IMR-90 (cell line): ENCODE data around the gene ABCE1. TPM values are rescaled to one million over a fixed set of nuclear protein-coding genes. Genes with fewer than 3 reads are reported as not detected.

Source experiments
- ATAC-seq: fragments of 200-7000 bp; cut with Tn5 transposase; 2 replicates; pipeline ENCODE4 v1.9.1; 2020; ENCODE audit warnings: low read depth, mild to moderate bottlenecking, moderate library complexity
- BruUV-seq: library from RNA; stranded (reverse); fragments of 400-500 nt; replicated peaks from 2 replicates; lab custom pipeline; 2021; lab: Mats Ljungman, UMichigan
- CTCF ChIA-PET: fragments of 300-600 bp; formaldehyde crosslinking; extraction: SDS; loops from one replicate; lab custom pipeline; 2021; ENCODE audit warnings: antibody characterized with exemption; lab: Yijun Ruan, JAX
- POLR2A ChIA-PET: fragments of 300-600 bp; sonication (Branson Sonifier 250); formaldehyde crosslinking; loops from one replicate; lab custom pipeline; 2022; ENCODE audit warnings: antibody characterized with exemption; ENCODE audit not compliant: unreplicated experiment; lab: Charles Lee
- DNase-seq: peaks from one replicate; pipeline ENCODE4 v3.0.0; 2013
- H2AFZ ChIP-seq: replicated peaks from 2 replicates; pipeline ENCODE3; 2013; ENCODE audit warnings: low read length, mild to moderate bottlenecking; ENCODE audit not compliant: poor library complexity
- H2AK5ac ChIP-seq: 2 replicates; pipeline ENCODE4 v1.6.1; 2013; ENCODE audit warnings: low read depth, low read length, inconsistent platforms
- H2AK9ac ChIP-seq: replicated peaks from 2 replicates; pipeline ENCODE3; 2013; ENCODE audit warnings: mild to moderate bottlenecking, low read depth, low read length, moderate library complexity; ENCODE audit not compliant: poor library complexity
- H2BK120ac ChIP-seq: 2 replicates; pipeline ENCODE4 v1.6.1; 2013; ENCODE audit warnings: low read depth, low read length, inconsistent platforms
- H2BK15ac ChIP-seq: 3 replicates; pipeline ENCODE4 v1.6.1; 2013; ENCODE audit warnings: low read depth, low read length, inconsistent platforms
- H2BK20ac ChIP-seq: 2 replicates; pipeline ENCODE4 v1.6.1; 2013; ENCODE audit warnings: low read depth, mild to moderate bottlenecking, inconsistent platforms, low read length, moderate library complexity
- H2BK5ac ChIP-seq: 2 replicates; pipeline ENCODE4 v1.6.1; 2013; ENCODE audit warnings: mild to moderate bottlenecking, low read depth, low read length, inconsistent platforms; ENCODE audit not compliant: poor library complexity, severe bottlenecking
- H3K14ac ChIP-seq: replicated peaks from 2 replicates; pipeline ENCODE4 v1.6.1; 2013; ENCODE audit warnings: low read depth, low read length, inconsistent platforms
- H3K18ac ChIP-seq: 2 replicates; pipeline ENCODE4 v1.6.1; 2013; ENCODE audit warnings: low read depth, low read length, control low read depth
- H3K23ac ChIP-seq: 2 replicates; pipeline ENCODE4 v1.6.1; 2013; ENCODE audit warnings: low read depth, low read length, inconsistent platforms
- H3K27ac ChIP-seq: 2 replicates; pipeline ENCODE4 v1.5.1; 2013; ENCODE audit warnings: mild to moderate bottlenecking, control low read depth, low read length; ENCODE audit not compliant: insufficient read depth
- H3K27me3 ChIP-seq: 2 replicates; pipeline ENCODE4 v1.6.1; 2013; ENCODE audit warnings: low read length; ENCODE audit not compliant: control insufficient read depth, insufficient read depth
- H3K36me3 ChIP-seq: 2 replicates; pipeline ENCODE4 v1.6.1; 2013; ENCODE audit warnings: low read length, mixed read lengths; ENCODE audit not compliant: control insufficient read depth, insufficient read depth
- H3K4ac ChIP-seq: 2 replicates; pipeline ENCODE4 v1.6.1; 2013; ENCODE audit warnings: low read depth, low read length, inconsistent platforms
- H3K4me1 ChIP-seq: 2 replicates; pipeline ENCODE4 v1.6.1; 2013; ENCODE audit warnings: low read length, mixed read lengths; ENCODE audit not compliant: control insufficient read depth, insufficient read depth
- H3K4me2 ChIP-seq: 2 replicates; pipeline ENCODE4 v1.6.1; 2013; ENCODE audit warnings: low read depth, mild to moderate bottlenecking, control low read depth, low read length, moderate library complexity
- H3K4me3 ChIP-seq: 2 replicates; pipeline ENCODE4 v1.5.1; 2013; ENCODE audit warnings: low read depth, mild to moderate bottlenecking, control low read depth, low read length, moderate library complexity; ENCODE audit not compliant: insufficient read depth
- H3K56ac ChIP-seq: 2 replicates; pipeline ENCODE4 v1.6.1; 2013; ENCODE audit warnings: low read length, inconsistent platforms; ENCODE audit not compliant: insufficient read depth; ENCODE audit errors: extremely low read depth
- H3K79me1 ChIP-seq, 2 experiments: 2 replicates each; pipeline ENCODE4 v1.6.1; 2013; ENCODE audit warnings: low read length in 2 of 2, inconsistent platforms in 1 of 2, low read depth in 1 of 2
- H3K9ac ChIP-seq: 2 replicates; pipeline ENCODE4 v1.6.1; 2013; ENCODE audit warnings: low read depth, low read length, control low read depth
- H3K9me1 ChIP-seq: 2 replicates; pipeline ENCODE4 v1.6.1; 2013; ENCODE audit warnings: low read length, inconsistent platforms; ENCODE audit not compliant: insufficient read depth
- H3K9me3 ChIP-seq: 2 replicates; pipeline ENCODE4 v1.6.1; 2013; ENCODE audit warnings: low read length; ENCODE audit not compliant: control insufficient read depth, insufficient read depth
- H4K20me1 ChIP-seq: 2 replicates; pipeline ENCODE4 v1.6.1; 2013; ENCODE audit warnings: low read length, inconsistent platforms; ENCODE audit not compliant: insufficient read depth
- H4K5ac ChIP-seq: 2 replicates; pipeline ENCODE4 v1.6.1; 2013; ENCODE audit warnings: mild to moderate bottlenecking, low read depth, low read length, control low read depth
- H4K8ac ChIP-seq, 2 experiments: 2 replicates each; pipeline ENCODE4 v1.6.1; 2013; ENCODE audit warnings: low read depth in 2 of 2, low read length in 2 of 2, control low read depth in 1 of 2, inconsistent platforms in 1 of 2
- H4K91ac ChIP-seq: 2 replicates; pipeline ENCODE4 v1.6.1; 2013; ENCODE audit warnings: low read depth, low read length, inconsistent platforms; ENCODE audit not compliant: insufficient read depth
- BHLHE40 ChIP-seq: fragments of 150-350 bp; IDR thresholded peaks from 2 replicates; pipeline ENCODE4 v1.6.1; 2016; ENCODE audit warnings: mild to moderate bottlenecking, low read depth, low read length
- CEBPB ChIP-seq: IDR thresholded peaks from 2 replicates; pipeline ENCODE4 v1.6.1; 2012; ENCODE audit warnings: low read depth, low read length, improper control_type of control experiment
- CHD1 ChIP-seq: IDR thresholded peaks from 2 replicates; pipeline ENCODE4 v1.6.1; 2012; ENCODE audit warnings: low read depth, low read length, improper control_type of control experiment
- FOS ChIP-seq: fragments of 150-350 bp; IDR thresholded peaks from 2 replicates; pipeline ENCODE4 v1.6.1; 2016; ENCODE audit warnings: low read depth, low read length
- MAFK ChIP-seq: IDR thresholded peaks from 2 replicates; pipeline ENCODE4 v1.6.1; 2012; ENCODE audit warnings: low read depth, low read length, improper control_type of control experiment
- MAZ ChIP-seq: IDR thresholded peaks from 2 replicates; pipeline ENCODE4 v1.6.1; 2012; ENCODE audit warnings: low read depth, mild to moderate bottlenecking, low read length, improper control_type of control experiment, moderate library complexity, borderline replicate concordance
- MXI1 ChIP-seq: IDR thresholded peaks from 2 replicates; pipeline ENCODE4 v1.6.1; 2012; ENCODE audit warnings: low read depth, mild to moderate bottlenecking, low read length, moderate library complexity, borderline replicate concordance
- NFE2L2 ChIP-seq: fragments of 150-350 bp; IDR thresholded peaks from 2 replicates; pipeline ENCODE4 v1.6.1; 2016; ENCODE audit warnings: low read depth, mild to moderate bottlenecking, low read length
- POLR2A ChIP-seq: IDR thresholded peaks from 2 replicates; pipeline ENCODE4 v1.6.1; 2012; ENCODE audit warnings: mild to moderate bottlenecking, low read depth, low read length
- RAD21 ChIP-seq: IDR thresholded peaks from 2 replicates; pipeline ENCODE4 v1.6.1; 2012; ENCODE audit warnings: low read length, improper control_type of control experiment
- RCOR1 ChIP-seq: IDR thresholded peaks from 2 replicates; pipeline ENCODE4 v1.6.1; 2012; ENCODE audit warnings: mild to moderate bottlenecking, low read length, improper control_type of control experiment; ENCODE audit not compliant: insufficient replicate concordance
- RFX5 ChIP-seq: IDR thresholded peaks from 2 replicates; pipeline ENCODE4 v1.8.0; 2012; ENCODE audit warnings: low read depth, mild to moderate bottlenecking, low read length, moderate library complexity
- SMC3 ChIP-seq: fragments of 150-350 bp; IDR thresholded peaks from 2 replicates; pipeline ENCODE4 v1.6.1; 2016; ENCODE audit warnings: low read depth, mild to moderate bottlenecking, antibody characterized with exemption, low read length, moderate library complexity
- USF2 ChIP-seq: fragments of 150-350 bp; IDR thresholded peaks from 2 replicates; pipeline ENCODE4 v1.6.1; 2017; ENCODE audit warnings: mild to moderate bottlenecking, antibody characterized with exemption, low read length, low read depth
- WGBS, 2 experiments: methylation state at CpG; one replicate each; pipeline versions ENCODE4 v1.1.5 to v1.1.7; 2013; ENCODE audit warnings: missing lambda C conversion rate in 2 of 2; ENCODE audit not compliant: insufficient read length in 1 of 2; ENCODE audit errors: extremely low coverage in 2 of 2; 5-methylcytosine and 5-hydroxymethylcytosine counted together
- dilution Hi-C: fragments of 300-500 bp; cut with HindIII; formaldehyde crosslinking; loops from one replicate; pipeline ENCODE4 v1.14.3; 2018; ENCODE audit warnings: low sequenced_read_pairs; ENCODE audit not compliant: unreplicated experiment
- in situ Hi-C: fragments of 300-500 bp; cut with MboI; formaldehyde crosslinking; loops from 3 replicates; pipeline ENCODE4 v1.14.3; 2019; ENCODE audit warnings: low sequenced_read_pairs, inconsistent platforms, mixed read lengths
- intact Hi-C: fragments of 100-400 bp; cut with micrococcal nuclease; formaldehyde crosslinking; loops from 2 replicates; pipeline ENCODE4 v1.10.0; 2022
- polyA plus RNA-seq, 3 experiments: library from polyadenylated mRNA; depleted of rRNA; stranded (reverse); fragments of >200 nt; gene quantifications; 2 replicates each; pipeline ENCODE4 v1.2.3, GENCODE V29; 2012; ENCODE audit warnings: low replicate concordance in 1 of 3
- total RNA-seq: library from RNA; depleted of rRNA; stranded (reverse); fragments of >200 nt; gene quantifications from 2 replicates; pipeline ENCODE4 v1.2.3, GENCODE V29; 2012
- TF ChIP-seq, protein P1 (sequence below): fragments of 150-350 bp; IDR thresholded peaks from 2 replicates; pipeline ENCODE4 v1.6.1; 2016; ENCODE audit warnings: low read depth, mild to moderate bottlenecking, low read length, moderate library complexity, borderline replicate concordance
- TF ChIP-seq, protein P2 (sequence below): conservative IDR thresholded peaks from 2 replicates; pipeline ENCODE4 v1.5.1; 2012; ENCODE audit warnings: mild to moderate bottlenecking, low read depth, low read length, improper control_type of control experiment

Gene ABCE1
- total and polyA plus RNA-seq, 2 of the 4 experiments (the other 2 are of a cell fraction): 54.5 to 219 TPM

DNA sequence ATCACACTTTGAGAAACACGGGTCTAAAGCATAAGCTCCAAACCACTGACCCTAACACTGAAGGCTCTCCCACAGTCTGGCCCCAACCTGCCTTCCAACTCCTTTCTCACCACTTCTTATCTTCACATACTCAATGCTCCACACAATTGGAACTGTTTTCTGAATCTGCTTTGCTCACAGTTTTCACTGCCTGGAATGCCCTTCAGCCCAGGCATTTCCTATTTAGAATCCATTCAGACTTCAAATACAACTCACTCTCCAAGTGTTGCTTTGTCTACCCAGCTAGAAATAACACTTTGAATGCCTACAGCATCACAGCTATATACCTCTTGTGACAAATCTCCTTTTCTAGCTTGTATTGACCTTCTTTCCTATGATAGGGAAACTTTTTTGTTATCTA is 72.1 kb downstream of the ABCE1 start:
- Histone ChIP-seq H4K8ac (no peak overlapping the region), H4K20me1 (no peaks in the 10 kb centered on the region; the same call in none of the 2 replicates), H4K5ac (no peak overlapping the region), H3K4me3 (no peak overlapping the region), H2AK9ac (no peak overlapping the region), H2BK15ac (no peak overlapping the region), H2BK5ac (peak overlapping the region; percentile 21), H3K9me3 (no peaks in the 10 kb centered on the region), H2BK20ac (no peak overlapping the region), H3K36me3 (peaks cover 12% of the 10 kb centered on the region), H3K18ac (no peak overlapping the region), H3K4ac (no peak overlapping the region), H3K4me1 (peaks cover 6% of the 10 kb centered on the region), H2AFZ (no peak overlapping the region), H2AK5ac (no peak overlapping the region), H2BK120ac (no peak overlapping the region), H3K4me2 (0 out of 2 replicates have a peak overlapping the region, but pooled peaks have one; percentile 28), H3K9ac (no peak overlapping the region), H4K91ac (no peak overlapping the region), H3K79me1 (peaks cover 17 to 34% of the 10 kb centered on the region in 2 experiments), H3K14ac (no peak overlapping the region), H3K23ac (peak overlapping the region; percentile 18; the same call in 1 of the 2 replicates), H3K27ac (no peak overlapping the region), H3K27me3 (no peaks in the 10 kb centered on the region), H3K9me1 (peaks cover 8% of the 10 kb centered on the region; the same call in 1 of the 2 replicates), H3K56ac (no peak overlapping the region)
- in situ Hi-C loops: no loop called here
- ChIA-PET POLR2A (no interaction called here), CTCF (interaction anchor here (0.7 kb wide), 1 partner anchor 439 kb away, joined by 3 read pairs; no protein-coding TSS in a partner anchor)
- TF ChIP-seq MXI1 (no peak), MAZ (no peak), USF2 (no peak), BHLHE40 (no peak), POLR2A (no peak), SMC3 (no peak), RAD21 (no peak), CEBPB (no peak), FOS (no peak), RCOR1 (no peak), CHD1 (no peak), MAFK (no peak), NFE2L2 (no peak), RFX5 (no peak)
- TF ChIP-seq, protein P1, sequence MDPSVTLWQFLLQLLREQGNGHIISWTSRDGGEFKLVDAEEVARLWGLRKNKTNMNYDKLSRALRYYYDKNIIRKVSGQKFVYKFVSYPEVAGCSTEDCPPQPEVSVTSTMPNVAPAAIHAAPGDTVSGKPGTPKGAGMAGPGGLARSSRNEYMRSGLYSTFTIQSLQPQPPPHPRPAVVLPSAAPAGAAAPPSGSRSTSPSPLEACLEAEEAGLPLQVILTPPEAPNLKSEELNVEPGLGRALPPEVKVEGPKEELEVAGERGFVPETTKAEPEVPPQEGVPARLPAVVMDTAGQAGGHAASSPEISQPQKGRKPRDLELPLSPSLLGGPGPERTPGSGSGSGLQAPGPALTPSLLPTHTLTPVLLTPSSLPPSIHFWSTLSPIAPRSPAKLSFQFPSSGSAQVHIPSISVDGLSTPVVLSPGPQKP: no peak
- TF ChIP-seq, protein P2, sequence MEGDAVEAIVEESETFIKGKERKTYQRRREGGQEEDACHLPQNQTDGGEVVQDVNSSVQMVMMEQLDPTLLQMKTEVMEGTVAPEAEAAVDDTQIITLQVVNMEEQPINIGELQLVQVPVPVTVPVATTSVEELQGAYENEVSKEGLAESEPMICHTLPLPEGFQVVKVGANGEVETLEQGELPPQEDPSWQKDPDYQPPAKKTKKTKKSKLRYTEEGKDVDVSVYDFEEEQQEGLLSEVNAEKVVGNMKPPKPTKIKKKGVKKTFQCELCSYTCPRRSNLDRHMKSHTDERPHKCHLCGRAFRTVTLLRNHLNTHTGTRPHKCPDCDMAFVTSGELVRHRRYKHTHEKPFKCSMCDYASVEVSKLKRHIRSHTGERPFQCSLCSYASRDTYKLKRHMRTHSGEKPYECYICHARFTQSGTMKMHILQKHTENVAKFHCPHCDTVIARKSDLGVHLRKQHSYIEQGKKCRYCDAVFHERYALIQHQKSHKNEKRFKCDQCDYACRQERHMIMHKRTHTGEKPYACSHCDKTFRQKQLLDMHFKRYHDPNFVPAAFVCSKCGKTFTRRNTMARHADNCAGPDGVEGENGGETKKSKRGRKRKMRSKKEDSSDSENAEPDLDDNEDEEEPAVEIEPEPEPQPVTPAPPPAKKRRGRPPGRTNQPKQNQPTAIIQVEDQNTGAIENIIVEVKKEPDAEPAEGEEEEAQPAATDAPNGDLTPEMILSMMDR: no peak
- ATAC-seq: peak; percentile 70
- peak; percentile 11 for DNase-seq
- dilution Hi-C loops: no loop called here
- WGBS, 2 experiments: 88% methylated on average over 1 of the region's 1 CpG; no CpG with 5 or more reads in 1 of the 2 experiments
- BruUV-seq: no TSS peak
- intact Hi-C loops: loop anchor here (1.0 to 10.0 kb wide), 2 partner anchors 8 to 635 kb away; no protein-coding TSS in a partner anchor
